ENCODE results near the gene OSBP2. TPM values are rescaled to one million over a fixed set of nuclear protein-coding genes. Genes with fewer than 3 reads are reported as not detected.

OSBP2 gene
- polyA plus RNA-seq, 1 experiment, result 0.77 TPM

DNA sequence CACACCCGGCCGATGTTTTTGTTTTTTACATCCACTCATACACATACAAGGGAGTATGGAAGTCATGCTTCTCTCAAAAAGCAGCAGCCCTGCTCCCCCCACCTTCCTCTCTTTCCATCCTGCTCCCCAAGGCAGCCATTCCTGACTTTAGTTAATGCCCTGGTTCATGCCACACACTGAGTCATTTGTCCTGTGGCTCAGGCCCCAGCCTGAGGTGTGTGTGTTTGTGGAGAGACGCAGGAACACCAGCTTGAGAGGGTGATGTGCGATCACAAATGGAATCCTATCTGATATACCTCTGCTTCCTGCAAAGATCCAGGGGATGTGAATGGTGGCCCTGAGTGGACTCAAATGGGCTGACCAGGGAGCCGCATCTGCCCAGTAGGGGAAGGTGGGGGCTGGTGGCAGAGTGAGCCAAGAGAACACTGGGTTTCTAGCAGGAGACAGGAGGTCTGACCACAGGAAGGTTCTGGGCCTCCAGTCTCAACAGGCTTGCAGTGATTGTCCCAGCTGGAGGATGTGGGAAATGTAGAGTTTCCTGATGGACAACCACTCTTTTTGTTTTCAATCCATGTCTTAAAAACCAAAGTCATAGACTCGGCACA, 86.7 kb downstream of the OSBP2 start:
- ChIA-PET CTCF (interaction anchor here (1.5 kb wide), 1 partner anchor 138 kb away, joined by 4 read pairs; no protein-coding TSS in a partner anchor), POLR2A (no interaction called here)
- H3K4me3 ChIP-seq (ENCODE audit: low read depth, low read length), result no peak overlapping the region
- DNase-seq (ENCODE audit: low read depth), result no peak
- TF ChIP-seq, protein P1, sequence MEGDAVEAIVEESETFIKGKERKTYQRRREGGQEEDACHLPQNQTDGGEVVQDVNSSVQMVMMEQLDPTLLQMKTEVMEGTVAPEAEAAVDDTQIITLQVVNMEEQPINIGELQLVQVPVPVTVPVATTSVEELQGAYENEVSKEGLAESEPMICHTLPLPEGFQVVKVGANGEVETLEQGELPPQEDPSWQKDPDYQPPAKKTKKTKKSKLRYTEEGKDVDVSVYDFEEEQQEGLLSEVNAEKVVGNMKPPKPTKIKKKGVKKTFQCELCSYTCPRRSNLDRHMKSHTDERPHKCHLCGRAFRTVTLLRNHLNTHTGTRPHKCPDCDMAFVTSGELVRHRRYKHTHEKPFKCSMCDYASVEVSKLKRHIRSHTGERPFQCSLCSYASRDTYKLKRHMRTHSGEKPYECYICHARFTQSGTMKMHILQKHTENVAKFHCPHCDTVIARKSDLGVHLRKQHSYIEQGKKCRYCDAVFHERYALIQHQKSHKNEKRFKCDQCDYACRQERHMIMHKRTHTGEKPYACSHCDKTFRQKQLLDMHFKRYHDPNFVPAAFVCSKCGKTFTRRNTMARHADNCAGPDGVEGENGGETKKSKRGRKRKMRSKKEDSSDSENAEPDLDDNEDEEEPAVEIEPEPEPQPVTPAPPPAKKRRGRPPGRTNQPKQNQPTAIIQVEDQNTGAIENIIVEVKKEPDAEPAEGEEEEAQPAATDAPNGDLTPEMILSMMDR (IDR thresholded peaks at IDR 0.05; ENCODE audit: insufficient read depth, low read depth, low read length), result no peak
- no peaks in the 10 kb centered on the region for H3K27me3 ChIP-seq (ENCODE audit: control insufficient read depth, insufficient read depth, low read length)
- H3K36me3 ChIP-seq (ENCODE audit: control insufficient read depth, insufficient read depth, low read length), result no peaks in the 10 kb centered on the region

DNA sequence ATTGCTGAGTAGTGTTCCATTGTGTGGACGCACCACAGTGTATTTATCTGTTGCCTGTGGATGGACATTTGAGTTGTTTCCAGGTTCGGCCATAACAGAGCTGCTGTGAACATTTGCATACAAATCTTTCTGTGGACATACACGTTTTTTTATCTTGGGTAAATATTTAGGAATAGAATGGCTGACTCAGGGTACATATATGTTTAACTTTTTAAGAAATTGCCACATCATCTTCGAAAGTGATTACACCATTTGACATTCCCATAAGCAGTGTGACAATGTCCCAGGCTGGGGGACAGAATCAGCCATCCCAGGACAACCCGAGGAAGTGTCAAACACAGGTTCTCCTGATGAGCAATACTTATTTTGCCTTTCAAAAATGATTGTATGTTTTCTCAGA, 87.9 kb downstream of the OSBP2 start:
- Histone ChIP-seq H3K4me3 (ENCODE audit: low read depth, low read length) (no peak overlapping the region), H3K36me3 (ENCODE audit: control insufficient read depth, insufficient read depth, low read length) (no peaks in the 10 kb centered on the region), H3K27me3 (ENCODE audit: control insufficient read depth, insufficient read depth, low read length) (no peaks in the 10 kb centered on the region)
- no peak for DNase-seq (ENCODE audit: low read depth)
- TF ChIP-seq, protein P1 (IDR thresholded peaks at IDR 0.05; ENCODE audit: insufficient read depth, low read depth, low read length), result no peak
- ChIA-PET POLR2A (no interaction called here), CTCF (no interaction called here)

DNA sequence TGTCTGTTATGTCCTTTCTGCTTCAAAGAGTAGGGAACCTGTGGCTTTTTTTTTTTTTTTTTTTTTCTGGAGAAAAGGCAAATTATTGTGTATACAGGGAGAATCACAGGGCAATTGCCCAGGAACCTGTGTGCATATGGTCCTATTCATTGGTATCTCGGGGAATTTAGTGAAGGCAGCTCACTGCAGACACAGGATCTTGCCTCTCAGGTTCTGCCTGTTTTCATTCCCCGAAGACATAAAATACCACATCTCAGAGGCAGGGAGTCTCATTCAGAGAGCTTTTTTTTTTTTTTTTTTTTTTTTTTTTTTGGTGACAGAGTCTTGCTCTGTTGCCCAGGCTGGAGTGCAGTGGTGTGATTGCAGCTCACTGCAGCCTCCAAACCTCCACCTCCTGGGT, 88.3 kb downstream of the OSBP2 start:
- Histone ChIP-seq H3K4me3 (ENCODE audit: low read depth, low read length) (no peak overlapping the region), H3K27me3 (ENCODE audit: control insufficient read depth, insufficient read depth, low read length) (no peaks in the 10 kb centered on the region), H3K36me3 (ENCODE audit: control insufficient read depth, insufficient read depth, low read length) (no peaks in the 10 kb centered on the region)
- TF ChIP-seq, protein P1 (IDR thresholded peaks at IDR 0.05; ENCODE audit: insufficient read depth, low read depth, low read length), result no peak
- ChIA-PET CTCF (interaction anchor here (1.0 kb wide), 2 partner anchors 137 to 149 kb away, joined by 3 read pairs; no protein-coding TSS in a partner anchor), POLR2A (no interaction called here)
- no peak for DNase-seq (ENCODE audit: low read depth)

DNA sequence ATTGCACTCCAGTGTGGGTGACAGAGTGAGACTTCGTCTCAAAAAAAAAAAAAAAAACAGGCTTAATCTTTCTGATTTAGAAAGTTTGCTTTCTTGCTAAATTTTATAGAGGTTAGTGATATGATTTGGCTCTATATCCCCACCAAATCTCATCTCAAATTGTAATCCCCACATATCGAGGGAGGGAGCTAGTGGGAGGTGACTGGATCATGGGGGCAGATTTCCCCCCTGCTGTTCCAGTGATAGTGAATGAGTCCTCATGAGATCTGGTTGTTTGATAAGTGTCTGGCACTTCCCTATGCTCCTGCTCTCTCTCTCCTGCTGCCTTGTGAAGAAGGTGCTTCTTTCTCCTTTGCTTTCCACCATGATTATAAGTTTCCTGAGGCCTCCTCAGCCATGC, 90.9 kb downstream of the OSBP2 start:
- CTCF ChIA-PET, result no interaction called here
- H3K36me3 ChIP-seq (ENCODE audit: control insufficient read depth, insufficient read depth, low read length), result no peaks in the 10 kb centered on the region
- POLR2A ChIA-PET, result no interaction called here
- no peak for DNase-seq (ENCODE audit: low read depth)
- no peaks in the 10 kb centered on the region for H3K27me3 ChIP-seq (ENCODE audit: control insufficient read depth, insufficient read depth, low read length)
- H3K4me3 ChIP-seq (ENCODE audit: low read depth, low read length), result no peak overlapping the region
- TF ChIP-seq, protein P1 (IDR thresholded peaks at IDR 0.05; ENCODE audit: insufficient read depth, low read depth, low read length), result no peak

DNA sequence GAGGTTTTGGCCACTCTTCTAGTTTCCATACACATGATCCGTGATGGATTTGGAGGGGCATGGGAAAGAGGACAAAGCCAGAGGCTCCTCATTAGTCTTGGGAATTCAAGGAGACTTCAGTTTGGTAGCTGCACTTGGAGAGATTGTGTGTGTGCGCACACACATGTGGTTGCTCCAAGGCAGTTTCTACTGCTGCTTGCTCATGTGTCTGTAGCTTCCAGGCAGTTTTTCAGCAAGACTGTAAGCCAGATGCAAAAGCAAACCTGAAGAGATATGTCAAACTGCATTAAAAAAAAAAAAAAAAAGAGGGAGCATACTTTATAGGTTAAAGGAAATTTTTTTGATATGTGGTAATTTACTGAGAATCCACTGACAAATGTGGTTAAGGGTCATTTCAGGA, 95.7 kb downstream of the OSBP2 start:
- H3K36me3 ChIP-seq (ENCODE audit: control insufficient read depth, insufficient read depth, low read length), result no peaks in the 10 kb centered on the region
- no peak overlapping the region for H3K4me3 ChIP-seq (ENCODE audit: low read depth, low read length)
- POLR2A ChIA-PET, result no interaction called here
- H3K27me3 ChIP-seq (ENCODE audit: control insufficient read depth, insufficient read depth, low read length), result no peaks in the 10 kb centered on the region
- no peak for DNase-seq (ENCODE audit: low read depth)
- CTCF ChIA-PET, result interaction anchor here (0.7 to 1.0 kb wide), 3 partner anchors 12 to 24 kb away, joined by 3 read pairs; no protein-coding TSS in a partner anchor
- TF ChIP-seq, protein P1 (IDR thresholded peaks at IDR 0.05; ENCODE audit: insufficient read depth, low read depth, low read length), result no peak
